ENCODE results near the gene GANC.

GRCh38 chr15:42331235-42331634 lies 58.2 kb downstream of the GANC start:
- TF ChIP-seq POLR2A (IDR thresholded peaks at IDR 0.05; ENCODE audit: low read length) = no peak
- no peak for TF ChIP-seq GATA1 (IDR thresholded peaks at IDR 0.05; ENCODE audit: low read depth, low read length)
